ENCODE data around the gene NUTM1. TPM values are rescaled to one million over a fixed set of nuclear protein-coding genes. Genes with fewer than 3 reads are reported as not detected.
"Not testable (repeated sequence)": the region's sequence is repeated elsewhere in the genome, so short reads cannot be mapped to it uniquely, and the experiment has no call there.

Gene NUTM1
- total and polyA plus RNA-seq, 9 donors: 0.04 to 0.05 TPM; not detected in 7

GRCh38 chr15:34336991-34337556 is 6.0 kb upstream of the NUTM1 start:
- 3% methylated on average over 20 of the region's 26 CpGs for WGBS (ENCODE audit: insufficient coverage)
- Histone ChIP-seq H3K27me3 (ENCODE audit: control insufficient read depth, insufficient read depth, low read length) (no peaks in the 10 kb centered on the region), H3K36me3 (ENCODE audit: control insufficient read depth, insufficient read depth, low read length) (peaks cover 15% of the 10 kb centered on the region), H3K4me1 (ENCODE audit: control insufficient read depth, insufficient read depth, low read length) (peaks cover 11% of the 10 kb centered on the region), H3K4me3 (ENCODE audit: low read length) (peak overlapping the region; percentile 91), H3K27ac (ENCODE audit: low read length) (peak overlapping the region; percentile 87), H3K9me3 (replicated peaks; ENCODE audit: control insufficient read depth, low read depth, low read length) (no peaks in the 10 kb centered on the region)
- DNase-seq: peak; percentile 14

- DNase-seq: peak; percentile 95
- WGBS (ENCODE audit: insufficient coverage): under 1% methylated on average over 64 of the region's 78 CpGs
- Histone ChIP-seq H3K27me3 (ENCODE audit: control insufficient read depth, insufficient read depth, low read length) (no peaks in the 10 kb centered on the region), H3K4me3 (ENCODE audit: low read length) (peak within 1 kb of the TSS; percentile 91), H3K27ac (ENCODE audit: low read length) (peak within 1 kb of the TSS; percentile 87), H3K9me3 (replicated peaks; ENCODE audit: control insufficient read depth, low read depth, low read length) (no peaks in the 10 kb centered on the region), H3K4me1 (ENCODE audit: control insufficient read depth, insufficient read depth, low read length) (peaks cover 14% of the 10 kb centered on the region), H3K36me3 (ENCODE audit: control insufficient read depth, insufficient read depth, low read length) (peaks cover 15% of the 10 kb centered on the region)
These were observed 5.4 kb upstream of the NUTM1 start, which contains the start of gene SLC12A6 for GRCh38 chr15:34337557-34338306. TSS of gene SLC12A6 (minus strand) at chr15:34337781. CDS start at chr15:34336680, 1,101 bp downstream.

GRCh38 chr15:34338347-34338746 is 4.8 kb upstream of the NUTM1 start:
- H3K9me3 ChIP-seq (replicated peaks; ENCODE audit: control insufficient read depth, low read depth, low read length): no peaks in the 10 kb centered on the region
- H3K4me1 ChIP-seq (ENCODE audit: control insufficient read depth, insufficient read depth, low read length): peaks cover 16% of the 10 kb centered on the region
- H3K27me3 ChIP-seq (ENCODE audit: control insufficient read depth, insufficient read depth, low read length): no peaks in the 10 kb centered on the region
- peak overlapping the region; percentile 91 for H3K4me3 ChIP-seq (ENCODE audit: low read length)
- H3K36me3 ChIP-seq (ENCODE audit: control insufficient read depth, insufficient read depth, low read length): peaks cover 15% of the 10 kb centered on the region
- H3K27ac ChIP-seq (ENCODE audit: low read length): no peak overlapping the region
- WGBS (ENCODE audit: insufficient coverage): 69% methylated on average over 11 of the region's 16 CpGs
- no peak for DNase-seq

- H3K9me3 ChIP-seq (replicated peaks; ENCODE audit: control insufficient read depth, low read depth, low read length): no peaks in the 10 kb centered on the region
- 87% methylated on average over 3 of the region's 3 CpGs for WGBS (ENCODE audit: insufficient coverage)
- H3K4me1 ChIP-seq (ENCODE audit: control insufficient read depth, insufficient read depth, low read length): peaks cover 16% of the 10 kb centered on the region
- no peak for DNase-seq
- H3K4me3 ChIP-seq (ENCODE audit: low read length): no peak overlapping the region
- H3K36me3 ChIP-seq (ENCODE audit: control insufficient read depth, insufficient read depth, low read length): peaks cover 15% of the 10 kb centered on the region
- no peaks in the 10 kb centered on the region for H3K27me3 ChIP-seq (ENCODE audit: control insufficient read depth, insufficient read depth, low read length)
- H3K27ac ChIP-seq (ENCODE audit: low read length): no peak overlapping the region
These were observed 3.2 kb upstream of the NUTM1 start for GRCh38 chr15:34339946-34340345.

GRCh38 chr15:34341381-34342212 is 1.5 kb upstream of the NUTM1 start:
- Histone ChIP-seq H3K27me3 (ENCODE audit: control insufficient read depth, insufficient read depth, low read length) (no peaks in the 10 kb centered on the region), H3K27ac (ENCODE audit: low read length) (no peak overlapping the region), H3K9me3 (replicated peaks; ENCODE audit: control insufficient read depth, low read depth, low read length) (no peaks in the 10 kb centered on the region), H3K4me1 (ENCODE audit: control insufficient read depth, insufficient read depth, low read length) (peaks cover 16% of the 10 kb centered on the region), H3K4me3 (ENCODE audit: low read length) (peak overlapping the region; percentile 70), H3K36me3 (ENCODE audit: control insufficient read depth, insufficient read depth, low read length) (peaks cover 15% of the 10 kb centered on the region)
- 96% methylated on average over 12 of the region's 15 CpGs for whole genome bisulfite sequencing (ENCODE audit: insufficient coverage)
- DNase-seq: no peak

- DNase-seq: not testable (repeated sequence)
These were observed 840 bp upstream of the NUTM1 start for GRCh38 chr15:34342213-34342736.

GRCh38 chr15:34347951-34348638 is 5.0 kb downstream of the NUTM1 start:
- 77% methylated on average over 11 of the region's 13 CpGs for WGBS (ENCODE audit: insufficient coverage)
- Histone ChIP-seq H3K9me3 (replicated peaks; ENCODE audit: control insufficient read depth, low read depth, low read length) (no peaks in the 10 kb centered on the region), H3K36me3 (ENCODE audit: control insufficient read depth, insufficient read depth, low read length) (no peaks in the 10 kb centered on the region), H3K4me3 (ENCODE audit: low read length) (no peak overlapping the region), H3K27me3 (ENCODE audit: control insufficient read depth, insufficient read depth, low read length) (no peaks in the 10 kb centered on the region), H3K4me1 (ENCODE audit: control insufficient read depth, insufficient read depth, low read length) (peaks cover 2% of the 10 kb centered on the region), H3K27ac (ENCODE audit: low read length) (no peak overlapping the region)
- DNase-seq: no peak

More at GRCh38 chr15:34342213-34342736, 840 bp upstream of the NUTM1 start:
- Histone ChIP-seq H3K4me3 (ENCODE audit: low read length) (peak overlapping the region; percentile 70), H3K27ac (ENCODE audit: low read length) (peak overlapping the region; percentile 96), H3K36me3 (ENCODE audit: control insufficient read depth, insufficient read depth, low read length) (peaks cover 15% of the 10 kb centered on the region), H3K4me1 (ENCODE audit: control insufficient read depth, insufficient read depth, low read length) (peaks cover 10% of the 10 kb centered on the region)
- H3K9me3 ChIP-seq (replicated peaks; ENCODE audit: control insufficient read depth, low read depth, low read length); H3K27me3 ChIP-seq (ENCODE audit: control insufficient read depth, insufficient read depth, low read length): not testable (repeated sequence)
- WGBS (ENCODE audit: insufficient coverage): 0% methylated on average over 11 of the region's 26 CpGs

GRCh38 chr15:34348735-34349300 is 5.7 kb downstream of the NUTM1 start:
- no peak for DNase-seq
- H3K4me3 ChIP-seq (ENCODE audit: low read length): no peak overlapping the region
- H3K9me3 ChIP-seq (replicated peaks; ENCODE audit: control insufficient read depth, low read depth, low read length): no peaks in the 10 kb centered on the region
- no peaks in the 10 kb centered on the region for H3K4me1 ChIP-seq (ENCODE audit: control insufficient read depth, insufficient read depth, low read length)
- WGBS (ENCODE audit: insufficient coverage): no CpG with 5 or more reads among the region's 1 CpG
- H3K36me3 ChIP-seq (ENCODE audit: control insufficient read depth, insufficient read depth, low read length): no peaks in the 10 kb centered on the region
- H3K27ac ChIP-seq (ENCODE audit: low read length): no peak overlapping the region
- no peaks in the 10 kb centered on the region for H3K27me3 ChIP-seq (ENCODE audit: control insufficient read depth, insufficient read depth, low read length)

GRCh38 chr15:34349769-34350168 is 6.7 kb downstream of the NUTM1 start:
- 66% methylated on average over 3 of the region's 4 CpGs for WGBS (ENCODE audit: insufficient coverage)
- Histone ChIP-seq H3K4me3 (ENCODE audit: low read length) (no peak overlapping the region), H3K27me3 (ENCODE audit: control insufficient read depth, insufficient read depth, low read length) (no peaks in the 10 kb centered on the region), H3K36me3 (ENCODE audit: control insufficient read depth, insufficient read depth, low read length) (peaks cover 2% of the 10 kb centered on the region), H3K27ac (ENCODE audit: low read length) (no peak overlapping the region), H3K4me1 (ENCODE audit: control insufficient read depth, insufficient read depth, low read length) (no peaks in the 10 kb centered on the region), H3K9me3 (replicated peaks; ENCODE audit: control insufficient read depth, low read depth, low read length) (no peaks in the 10 kb centered on the region)
- DNase-seq: no peak

Data from muscle of leg (tissue), 11 donors.